ENCODE results near the gene HHLA2. TPM values are rescaled to one million over a fixed set of nuclear protein-coding genes. Genes with fewer than 3 reads are reported as not detected.

HHLA2 gene
- total RNA-seq, 1 donor, result not detected

DNA sequence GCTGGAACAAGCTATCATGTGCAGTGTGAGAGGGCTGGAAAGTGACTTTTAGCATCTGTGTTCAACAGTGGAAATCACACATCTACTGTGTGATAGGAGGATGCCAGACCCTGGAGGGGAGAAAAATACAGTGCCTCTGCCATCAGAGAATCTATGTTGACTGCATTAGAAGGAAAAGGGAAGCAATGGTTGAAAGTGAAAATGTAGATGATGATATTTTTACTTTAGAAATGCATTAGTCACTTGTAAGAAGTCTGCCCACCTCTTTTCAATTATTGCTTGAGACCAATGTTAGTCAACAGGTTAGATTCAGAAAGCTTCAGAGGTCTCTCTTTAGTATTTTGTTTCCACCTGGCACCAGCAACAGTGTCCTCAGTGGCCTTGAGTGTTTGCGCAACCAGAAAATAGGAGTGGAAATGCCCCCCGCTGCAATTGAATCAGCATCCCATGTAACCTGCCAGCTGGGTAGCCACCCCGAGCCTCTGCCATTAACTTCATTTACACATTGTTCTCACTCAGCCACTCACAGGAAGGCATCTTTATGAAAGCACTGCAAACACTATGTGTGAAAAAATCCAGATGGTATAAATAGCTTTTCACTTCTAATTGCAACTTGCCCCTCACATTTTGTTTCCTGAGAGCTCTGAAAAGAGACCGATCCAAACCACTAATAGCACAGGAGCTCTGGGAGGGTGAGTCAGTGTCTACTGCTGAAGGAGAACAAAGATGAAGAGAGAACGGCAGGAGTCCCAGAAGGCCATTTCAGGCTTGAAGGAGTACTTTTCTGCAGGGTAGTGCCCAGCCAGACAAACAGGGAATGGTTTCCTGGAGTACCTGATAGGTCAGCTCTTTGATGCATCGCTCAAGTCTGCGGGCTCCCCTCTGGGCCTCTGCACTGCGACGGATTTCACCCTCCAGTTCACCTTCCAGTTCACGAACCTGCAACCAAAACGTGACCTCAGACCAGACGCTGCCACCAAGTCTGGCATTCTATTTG is 92.1 kb downstream of the HHLA2 start:
- DNase-seq (ENCODE audit: low read depth in 2 of 3, low spot score in 2 of 3), result no peak

DNA sequence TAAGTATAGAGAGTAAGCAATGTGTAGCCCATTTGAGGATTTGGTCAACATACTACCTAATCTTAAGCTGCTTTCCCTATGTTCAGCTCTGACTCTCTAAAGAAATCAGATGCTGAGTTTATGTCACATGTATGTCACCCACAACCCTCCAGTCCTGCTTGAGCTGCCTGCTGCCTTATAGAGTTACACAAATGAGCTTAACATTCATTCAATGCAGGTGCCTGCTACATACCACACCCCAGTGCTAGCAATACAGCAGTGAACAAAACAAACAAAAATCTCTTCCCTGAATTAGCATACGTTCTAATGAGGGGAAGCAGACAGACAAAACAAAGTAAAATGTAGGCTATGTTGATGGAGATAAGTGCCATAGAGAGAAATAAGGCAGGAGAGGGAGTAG is 93.0 kb downstream of the HHLA2 start:
- DNase-seq (ENCODE audit: low read depth in 2 of 3, low spot score in 2 of 3), result no peak

DNA sequence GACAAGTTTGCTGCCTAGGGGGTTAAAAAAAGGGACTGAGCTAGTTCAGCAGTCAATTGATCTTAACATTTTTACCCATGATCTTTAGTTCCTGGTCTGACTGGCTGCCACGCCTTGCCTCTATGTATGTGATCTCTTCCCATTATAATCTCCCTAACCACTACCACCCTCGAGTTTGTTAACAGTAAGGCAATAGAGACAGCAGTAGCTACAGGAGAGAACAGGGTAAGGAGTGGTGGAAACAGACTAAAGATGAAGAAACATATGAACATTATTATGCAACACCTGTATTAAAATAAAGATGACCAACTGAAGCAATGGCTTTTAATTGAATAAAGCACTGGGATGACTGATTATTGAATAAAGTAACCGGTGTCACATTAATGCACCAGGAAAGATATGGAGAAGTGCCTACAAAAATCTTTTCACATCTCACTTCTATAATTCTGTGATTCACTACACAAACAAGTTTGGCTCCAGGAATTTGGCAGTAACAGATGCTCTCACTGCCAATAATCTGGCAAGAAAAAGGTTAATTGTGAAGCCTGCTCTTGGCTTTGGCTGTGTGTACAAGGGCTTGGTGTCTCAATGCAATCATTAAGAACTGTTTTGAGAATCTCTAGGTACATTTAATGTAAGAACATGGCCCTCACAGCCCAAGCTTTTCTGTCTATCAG is 95.7 kb downstream of the HHLA2 start:
- no peak for DNase-seq (ENCODE audit: low read depth in 2 of 3, low spot score in 2 of 3)

- no peak for DNase-seq (ENCODE audit: low read depth in 2 of 3, low spot score in 2 of 3)
Observed at GRCh38 chr3:108393128-108393900, 97.0 kb downstream of the HHLA2 start.

DNA sequence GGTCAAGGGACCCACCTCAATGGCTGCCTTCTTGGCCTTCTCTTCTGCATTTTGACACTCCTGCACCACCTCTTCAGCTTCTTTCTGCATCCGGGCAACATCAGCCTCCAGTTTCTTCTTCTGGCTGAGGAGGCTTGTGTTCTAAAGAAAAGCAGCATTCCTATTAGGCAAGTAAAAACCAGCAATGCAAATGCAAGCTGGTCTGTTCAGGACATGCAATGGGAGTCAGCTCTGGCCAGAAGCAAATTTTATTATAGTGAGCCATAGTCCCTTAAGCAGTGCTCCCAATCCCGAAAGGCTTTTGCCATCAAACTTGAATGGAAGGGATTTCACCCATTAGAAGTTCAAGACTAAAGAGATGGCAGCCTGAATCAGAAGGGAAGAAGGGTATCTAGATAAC is 97.7 kb downstream of the HHLA2 start:
- no peak for DNase-seq (ENCODE audit: low read depth in 2 of 3, low spot score in 2 of 3)

DNA sequence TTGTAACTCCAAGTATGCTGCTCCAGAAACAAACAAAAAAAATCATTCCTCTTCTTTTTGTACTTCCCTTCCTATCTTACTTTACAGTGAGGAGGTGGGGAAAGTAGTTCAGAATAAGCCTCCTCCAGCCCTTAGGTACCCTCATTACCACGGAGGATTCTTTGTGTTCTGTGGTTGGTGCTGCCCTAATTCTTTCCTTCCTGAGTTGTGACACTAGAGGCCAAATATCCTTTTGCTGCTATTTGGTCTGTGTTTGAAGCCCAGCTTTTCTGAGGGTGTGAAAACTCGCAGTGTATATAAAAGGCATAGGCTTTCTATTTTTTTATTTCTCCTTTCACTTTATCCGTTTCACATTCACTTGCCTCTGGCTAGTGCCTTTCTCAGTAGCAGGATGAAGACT is 98.2 kb downstream of the HHLA2 start:
- DNase-seq (ENCODE audit: low read depth in 2 of 3, low spot score in 2 of 3), result peak in 1 of 3 donors; percentile 14

GRCh38 chr3:108396336-108396735 is 100.0 kb downstream of the HHLA2 start:
- no peak for DNase-seq (ENCODE audit: low read depth in 2 of 3, low spot score in 2 of 3)

- DNase-seq (ENCODE audit: low read depth in 2 of 3, low spot score in 2 of 3), result no peak
Observed at GRCh38 chr3:108398510-108398909, 102.2 kb downstream of the HHLA2 start.

DNA sequence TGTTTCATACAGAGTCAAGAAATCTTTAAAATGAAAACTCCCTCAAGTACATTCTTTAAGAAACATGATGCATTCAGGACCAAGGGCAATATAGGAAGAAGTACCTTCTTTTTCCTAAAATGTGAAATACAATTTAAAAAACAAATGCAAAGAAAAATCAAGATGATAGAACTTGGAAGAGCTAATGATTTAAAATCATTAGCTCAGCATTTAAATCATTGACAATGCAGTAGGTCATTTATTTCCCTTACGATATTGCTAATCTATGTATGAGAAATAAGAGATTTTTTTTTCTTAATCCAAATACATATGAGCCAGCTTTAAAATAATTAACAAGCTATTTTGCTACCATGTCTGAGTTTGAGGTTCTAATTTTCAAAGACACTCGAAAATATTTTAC is 105.5 kb downstream of the HHLA2 start:
- DNase-seq (ENCODE audit: low read depth in 2 of 3, low spot score in 2 of 3), result no peak

DNA sequence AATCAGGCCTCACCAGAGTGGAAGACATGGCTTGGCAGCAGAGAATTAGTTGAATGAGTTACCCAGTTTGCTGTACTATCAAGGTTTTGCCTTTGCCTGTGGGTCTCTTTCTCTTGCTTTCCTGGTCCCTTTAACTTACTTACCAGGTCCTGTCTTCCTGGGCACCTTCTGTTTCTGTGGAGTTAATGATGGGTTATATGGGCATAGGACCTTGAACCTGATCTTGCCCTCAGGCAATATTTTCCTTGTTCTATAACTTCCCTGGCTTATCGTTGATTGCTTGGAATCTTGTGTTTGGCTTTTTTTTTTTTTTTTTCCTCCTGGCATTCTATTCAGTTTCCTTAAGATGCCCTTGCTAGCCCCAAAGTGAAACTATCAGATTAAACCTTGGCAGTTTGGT is 106.8 kb downstream of the HHLA2 start:
- DNase-seq (ENCODE audit: low read depth in 2 of 3, low spot score in 2 of 3), result no peak

DNA sequence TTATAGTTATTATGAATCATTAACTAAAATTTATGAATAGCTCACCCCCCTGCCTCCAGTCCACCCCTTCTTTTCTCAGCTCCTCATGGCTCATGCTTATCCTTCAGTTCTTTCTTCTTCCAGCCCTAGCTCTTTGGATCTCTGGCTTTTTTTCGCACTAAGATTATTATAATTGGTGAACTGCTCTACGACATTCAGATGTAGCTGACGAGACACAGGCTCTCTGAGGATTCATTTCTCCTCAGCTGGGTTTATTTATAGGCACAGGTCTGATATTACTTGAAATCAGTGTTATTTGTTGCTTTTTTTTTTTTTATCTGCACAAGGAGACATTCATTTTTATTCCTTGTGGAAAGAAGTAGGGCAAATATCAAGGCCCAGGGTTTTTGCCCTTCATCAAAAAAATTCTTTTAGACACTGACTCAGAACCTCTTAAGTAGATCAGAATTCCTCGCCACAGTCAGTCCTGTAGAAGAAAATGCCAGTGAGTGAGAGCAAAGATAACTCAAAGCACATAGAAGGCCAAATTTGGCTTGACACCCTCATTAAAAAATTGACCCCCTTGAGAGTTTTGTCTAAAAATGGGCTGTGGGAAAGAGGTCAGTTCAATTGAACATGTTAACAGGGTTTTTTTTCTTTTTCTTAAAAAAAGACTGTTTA is 107.5 kb downstream of the HHLA2 start:
- no peak for DNase-seq (ENCODE audit: low read depth in 2 of 3, low spot score in 2 of 3)

GRCh38 chr3:108404368-108404767 is 108.0 kb downstream of the HHLA2 start:
- DNase-seq (ENCODE audit: low read depth in 2 of 3, low spot score in 2 of 3), result no peak

- no peak for DNase-seq (ENCODE audit: low read depth in 2 of 3, low spot score in 2 of 3)
Observed at GRCh38 chr3:108406063-108406660, 109.8 kb downstream of the HHLA2 start.

GRCh38 chr3:108406661-108407206 is 110.4 kb downstream of the HHLA2 start:
- DNase-seq (ENCODE audit: low read depth in 2 of 3, low spot score in 2 of 3), result peak in 2 of 3 donors; percentile 54 to 78

- DNase-seq (ENCODE audit: low read depth in 2 of 3, low spot score in 2 of 3), result peak in 2 of 3 donors; percentile 29 to 64
Observed at GRCh38 chr3:108407886-108408285, 111.5 kb downstream of the HHLA2 start.

DNA sequence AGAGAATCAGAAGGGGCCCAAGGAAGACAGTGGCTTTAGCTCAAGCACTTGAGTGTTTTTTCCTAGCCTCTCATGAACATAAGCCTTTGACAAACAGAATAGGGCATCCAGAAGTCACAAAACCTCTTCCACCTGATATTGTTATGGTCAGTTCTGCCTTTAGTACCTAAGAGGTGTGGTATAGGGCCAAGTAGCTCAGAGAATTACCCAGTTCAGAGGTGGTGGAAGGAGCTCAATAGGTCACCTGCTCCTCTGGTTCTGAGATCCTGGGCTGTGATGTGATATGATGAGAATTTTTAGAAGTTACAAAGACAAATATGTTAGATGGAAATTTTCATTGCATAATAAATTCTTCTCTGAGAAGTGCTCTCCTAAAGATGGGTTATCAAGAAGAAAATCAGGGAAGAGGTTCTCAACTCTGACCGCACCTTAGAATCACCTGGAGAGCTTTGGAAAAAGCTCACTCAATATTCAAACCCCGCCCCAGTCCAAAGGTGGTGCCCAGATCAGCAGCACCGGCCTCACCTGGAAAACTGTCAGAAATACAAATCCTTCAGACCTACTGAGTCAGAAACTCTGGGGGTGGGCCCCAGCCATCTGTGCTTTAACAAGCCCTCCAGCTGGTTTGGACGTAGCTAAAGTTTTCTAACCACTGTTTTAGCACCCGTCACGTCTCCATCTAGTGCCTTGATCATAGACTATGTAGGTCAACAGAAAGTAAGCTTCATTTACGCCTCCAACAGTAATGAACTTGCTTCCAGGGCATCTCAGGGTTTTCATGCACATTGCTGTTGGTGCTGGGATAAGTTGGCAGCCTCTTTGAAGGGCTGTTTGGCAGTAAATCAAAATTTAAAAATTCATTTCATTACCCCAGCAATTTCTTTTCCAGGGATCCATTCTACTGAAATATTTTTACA is 112.8 kb downstream of the HHLA2 start:
- DNase-seq (ENCODE audit: low read depth in 2 of 3, low spot score in 2 of 3), result no peak

DNA sequence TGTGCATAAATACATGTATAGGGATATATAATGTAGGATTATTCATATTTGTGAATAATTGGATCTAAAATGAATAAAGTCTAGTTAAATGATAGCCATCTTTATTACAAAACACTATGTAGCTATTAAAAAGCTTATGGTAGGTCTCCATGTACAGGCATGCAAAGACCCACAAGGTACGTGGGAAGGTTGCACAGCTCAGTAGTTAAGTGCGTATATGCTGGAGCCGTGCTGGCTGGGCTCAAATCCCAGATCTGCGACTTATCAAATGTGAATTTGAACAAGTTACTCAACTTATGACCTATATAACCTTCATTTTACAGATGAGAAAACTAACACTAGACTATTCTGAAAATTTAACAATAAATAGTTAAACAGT is 113.4 kb downstream of the HHLA2 start:
- no peak for DNase-seq (ENCODE audit: low read depth in 2 of 3, low spot score in 2 of 3)

- DNase-seq (ENCODE audit: low read depth in 2 of 3, low spot score in 2 of 3), result no peak
Observed at GRCh38 chr3:108410531-108410984, 114.2 kb downstream of the HHLA2 start.
